Measurements from ENCODE around the gene ST6GALNAC4. TPM values are rescaled to one million over a fixed set of nuclear protein-coding genes. Genes with fewer than 3 reads are reported as not detected.

Gene ST6GALNAC4
- total RNA-seq, 1 experiment from 2014 or later = 38.0 TPM

- Histone ChIP-seq H3K4me3 (ENCODE audit: low read depth in 2 of 2, low read length in 2 of 2) (no peak overlapping the region), H3K36me3 (ENCODE audit: control insufficient read depth, insufficient read depth, low read length) (no peaks in the 10 kb centered on the region), H3K27ac (ENCODE audit: low read length) (no peak overlapping the region), H3K27me3 (ENCODE audit: control insufficient read depth, insufficient read depth, low read length) (no peaks in the 10 kb centered on the region), H3K4me1 (ENCODE audit: control insufficient read depth, insufficient read depth, low read length) (peaks cover 20% of the 10 kb centered on the region), H3K9me3 (ENCODE audit: control insufficient read depth, insufficient read depth, low read depth, low read length) (no peaks in the 10 kb centered on the region)
- BruUV-seq (replicated peaks) = no TSS peak
- ChIA-PET CTCF (no interaction called here), POLR2A (no interaction called here)
- TF ChIP-seq REST (IDR thresholded peaks at IDR 0.05; ENCODE audit: insufficient read depth in 1 of 2, low read depth in 2 of 2, low read length in 1 of 2) (no peak), CTCF (IDR thresholded peaks at IDR 0.05) (no peak), TCF7L2 (IDR thresholded peaks at IDR 0.05; ENCODE audit: low read depth, low read length) (no peak)
- in situ Hi-C loops (cut with HindIII; ENCODE audit: low pct_unique_long_range_greater_than_20kb, low sequenced_read_pairs) = loop anchor here (25.0 kb wide), 1 partner anchor 160 kb away; no protein-coding TSS in a partner anchor
- DNase-seq (ENCODE audit: low read depth, low spot score) (no peak), ATAC-seq (no peak)
- intact Hi-C loops (cut with micrococcal nuclease; ENCODE audit: unreplicated experiment) = no loop called here
Observed at GRCh38 chr9:127927201-127927987, 10.6 kb upstream of the ST6GALNAC4 start.

DNA sequence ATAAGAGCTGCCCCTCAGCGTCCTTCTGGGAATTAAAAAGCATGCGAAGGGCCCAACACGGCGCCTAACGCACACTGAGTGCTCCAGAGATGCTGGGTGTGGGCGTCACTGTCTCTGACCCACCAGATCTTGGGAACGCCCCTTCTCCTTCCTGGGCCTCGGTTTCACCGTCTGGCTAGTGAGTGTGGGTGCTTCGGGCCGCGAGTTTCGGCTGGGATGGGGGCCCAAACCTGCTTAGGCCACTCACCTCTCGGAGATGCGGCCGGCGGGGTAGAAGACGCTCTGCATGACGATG is 10.0 kb upstream of the ST6GALNAC4 start:
- no peak for DNase-seq (ENCODE audit: low read depth, low spot score)
- in situ Hi-C loops (cut with HindIII; ENCODE audit: low pct_unique_long_range_greater_than_20kb, low sequenced_read_pairs) = loop anchor here (25.0 kb wide), 1 partner anchor 160 kb away; no protein-coding TSS in a partner anchor
- CTCF ChIA-PET = no interaction called here
- Histone ChIP-seq H3K36me3 (ENCODE audit: control insufficient read depth, insufficient read depth, low read length) (no peaks in the 10 kb centered on the region), H3K4me3 (ENCODE audit: low read depth in 2 of 2, low read length in 2 of 2) (no peak overlapping the region), H3K27me3 (ENCODE audit: control insufficient read depth, insufficient read depth, low read length) (no peaks in the 10 kb centered on the region), H3K27ac (ENCODE audit: low read length) (no peak overlapping the region), H3K9me3 (ENCODE audit: control insufficient read depth, insufficient read depth, low read depth, low read length) (no peaks in the 10 kb centered on the region), H3K4me1 (ENCODE audit: control insufficient read depth, insufficient read depth, low read length) (peaks cover 20% of the 10 kb centered on the region)
- ATAC-seq = no peak
- POLR2A ChIA-PET = no interaction called here
- no TSS peak for BruUV-seq (replicated peaks)
- intact Hi-C loops (cut with micrococcal nuclease; ENCODE audit: unreplicated experiment) = no loop called here
- TF ChIP-seq CTCF (IDR thresholded peaks at IDR 0.05) = no peak
- TF ChIP-seq SIN3A (IDR thresholded peaks at IDR 0.05; ENCODE audit: borderline replicate concordance, insufficient read depth, low read depth, low read length) = no peak
- no peak for TF ChIP-seq TCF7L2 (IDR thresholded peaks at IDR 0.05; ENCODE audit: low read depth, low read length)
- TF ChIP-seq REST (IDR thresholded peaks at IDR 0.05; ENCODE audit: insufficient read depth in 1 of 2, low read depth in 2 of 2, low read length in 1 of 2) = no peak
- TF ChIP-seq POLR2AphosphoS5 (IDR thresholded peaks at IDR 0.05; ENCODE audit: low read depth, low read length) = no peak

Measured in Panc1 (cell line).